Measurements from ENCODE around the gene TPPP.
"Not testable (repeated sequence)": the region's sequence is repeated elsewhere in the genome, so short reads cannot be mapped to it uniquely, and the experiment has no call there.

TPPP gene

DNA sequence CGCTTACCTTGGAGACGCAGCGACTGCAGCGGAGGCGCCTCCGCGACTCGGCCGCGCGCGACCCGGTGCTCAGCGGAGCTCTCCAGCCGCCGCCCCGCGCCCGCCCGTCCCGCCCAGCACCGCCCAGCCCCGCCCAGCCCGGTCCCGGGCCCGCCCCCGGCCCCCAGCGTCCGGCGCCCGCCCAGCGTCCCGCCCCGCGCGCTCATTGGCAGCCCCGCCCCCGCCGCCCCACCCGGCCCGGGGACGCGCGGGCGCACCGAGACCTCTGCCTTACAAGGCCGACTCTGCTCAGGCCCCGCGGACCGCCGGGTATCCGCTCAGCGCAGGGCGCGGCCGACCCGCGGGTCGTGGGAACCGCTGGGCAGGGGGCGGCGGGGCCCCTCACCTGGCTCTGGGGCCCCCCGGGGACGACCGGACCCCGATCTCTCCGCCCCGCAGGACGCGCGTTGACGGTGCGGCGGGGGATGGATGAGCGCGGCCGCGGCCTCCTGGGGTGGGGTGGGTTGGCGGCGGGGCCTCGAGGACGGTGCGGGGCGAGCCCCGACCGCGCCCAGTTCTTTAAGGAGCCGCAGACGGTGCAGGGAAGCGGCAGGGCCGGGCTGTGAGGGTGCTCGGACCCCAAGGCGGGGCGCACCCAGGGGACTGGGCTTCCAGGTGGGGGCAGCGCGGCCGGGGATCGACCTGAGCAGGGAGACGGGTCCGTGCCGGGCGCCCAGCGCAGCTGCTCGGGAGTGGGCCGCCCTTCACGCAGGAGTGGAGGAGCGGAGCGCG lies at the start of gene TPPP:
Gene TPPP, minus strand, starts transcription at position 82 of the 771 bp plus-strand sequence. CDS start 15,292 bp downstream, outside the sequence.
- not testable (repeated sequence) for H3K9ac ChIP-seq (ENCODE audit: low read length); H3K27ac ChIP-seq (ENCODE audit: low read depth, low read length)

GRCh38 chr5:742276-742675 lies 49.1 kb upstream of the TPPP start:
- H3K9ac ChIP-seq (ENCODE audit: low read length); H3K27me3 ChIP-seq (ENCODE audit: control insufficient read depth, insufficient read depth, low read length); H3K27ac ChIP-seq (ENCODE audit: low read depth, low read length); H3K4me3 ChIP-seq (ENCODE audit: low read depth, low read length); H3K36me3 ChIP-seq (ENCODE audit: control insufficient read depth, insufficient read depth, low read length); H3K9me3 ChIP-seq (ENCODE audit: control insufficient read depth, insufficient read depth, low read depth, low read length); H3K4me1 ChIP-seq (ENCODE audit: control insufficient read depth, insufficient read depth, low read length): not testable (repeated sequence)

More for the DNA sequence above, at the start of gene TPPP:
- H3K9me3 ChIP-seq (ENCODE audit: control insufficient read depth, insufficient read depth, low read depth, low read length); H3K4me1 ChIP-seq (ENCODE audit: control insufficient read depth, insufficient read depth, low read length); H3K36me3 ChIP-seq (ENCODE audit: control insufficient read depth, insufficient read depth, low read length): not testable (repeated sequence)
- peaks cover 25% of the 10 kb centered on the region for H3K27me3 ChIP-seq (ENCODE audit: control insufficient read depth, insufficient read depth, low read length)
- peak within 1 kb of the TSS; percentile 48 for H3K4me3 ChIP-seq (ENCODE audit: low read depth, low read length)

- not testable (repeated sequence) for H3K36me3 ChIP-seq (ENCODE audit: control insufficient read depth, insufficient read depth, low read length); H3K27ac ChIP-seq (ENCODE audit: low read depth, low read length); H3K4me1 ChIP-seq (ENCODE audit: control insufficient read depth, insufficient read depth, low read length); H3K27me3 ChIP-seq (ENCODE audit: control insufficient read depth, insufficient read depth, low read length); H3K9me3 ChIP-seq (ENCODE audit: control insufficient read depth, insufficient read depth, low read depth, low read length); H3K9ac ChIP-seq (ENCODE audit: low read length); H3K4me3 ChIP-seq (ENCODE audit: low read depth, low read length)
These were observed 41.0 kb upstream of the TPPP start for GRCh38 chr5:734145-734544.

- H3K36me3 ChIP-seq (ENCODE audit: control insufficient read depth, insufficient read depth, low read length); H3K27me3 ChIP-seq (ENCODE audit: control insufficient read depth, insufficient read depth, low read length); H3K4me1 ChIP-seq (ENCODE audit: control insufficient read depth, insufficient read depth, low read length); H3K4me3 ChIP-seq (ENCODE audit: low read depth, low read length); H3K9ac ChIP-seq (ENCODE audit: low read length); H3K9me3 ChIP-seq (ENCODE audit: control insufficient read depth, insufficient read depth, low read depth, low read length); H3K27ac ChIP-seq (ENCODE audit: low read depth, low read length): not testable (repeated sequence)
These were observed 39.8 kb upstream of the TPPP start for GRCh38 chr5:732754-733454.

GRCh38 chr5:729225-729624 lies 36.1 kb upstream of the TPPP start:
- H3K27ac ChIP-seq (ENCODE audit: low read depth, low read length); H3K9me3 ChIP-seq (ENCODE audit: control insufficient read depth, insufficient read depth, low read depth, low read length); H3K27me3 ChIP-seq (ENCODE audit: control insufficient read depth, insufficient read depth, low read length); H3K4me3 ChIP-seq (ENCODE audit: low read depth, low read length); H3K4me1 ChIP-seq (ENCODE audit: control insufficient read depth, insufficient read depth, low read length); H3K9ac ChIP-seq (ENCODE audit: low read length); H3K36me3 ChIP-seq (ENCODE audit: control insufficient read depth, insufficient read depth, low read length): not testable (repeated sequence)

GRCh38 chr5:727087-727486 lies 33.9 kb upstream of the TPPP start:
- H3K9me3 ChIP-seq (ENCODE audit: control insufficient read depth, insufficient read depth, low read depth, low read length); H3K9ac ChIP-seq (ENCODE audit: low read length); H3K4me1 ChIP-seq (ENCODE audit: control insufficient read depth, insufficient read depth, low read length); H3K27ac ChIP-seq (ENCODE audit: low read depth, low read length); H3K27me3 ChIP-seq (ENCODE audit: control insufficient read depth, insufficient read depth, low read length); H3K4me3 ChIP-seq (ENCODE audit: low read depth, low read length); H3K36me3 ChIP-seq (ENCODE audit: control insufficient read depth, insufficient read depth, low read length): not testable (repeated sequence)

- not testable (repeated sequence) for H3K9ac ChIP-seq (ENCODE audit: low read length); H3K27me3 ChIP-seq (ENCODE audit: control insufficient read depth, insufficient read depth, low read length); H3K4me1 ChIP-seq (ENCODE audit: control insufficient read depth, insufficient read depth, low read length); H3K27ac ChIP-seq (ENCODE audit: low read depth, low read length); H3K36me3 ChIP-seq (ENCODE audit: control insufficient read depth, insufficient read depth, low read length); H3K9me3 ChIP-seq (ENCODE audit: control insufficient read depth, insufficient read depth, low read depth, low read length); H3K4me3 ChIP-seq (ENCODE audit: low read depth, low read length)
These were observed 30.7 kb upstream of the TPPP start for GRCh38 chr5:723865-724264.

DNA sequence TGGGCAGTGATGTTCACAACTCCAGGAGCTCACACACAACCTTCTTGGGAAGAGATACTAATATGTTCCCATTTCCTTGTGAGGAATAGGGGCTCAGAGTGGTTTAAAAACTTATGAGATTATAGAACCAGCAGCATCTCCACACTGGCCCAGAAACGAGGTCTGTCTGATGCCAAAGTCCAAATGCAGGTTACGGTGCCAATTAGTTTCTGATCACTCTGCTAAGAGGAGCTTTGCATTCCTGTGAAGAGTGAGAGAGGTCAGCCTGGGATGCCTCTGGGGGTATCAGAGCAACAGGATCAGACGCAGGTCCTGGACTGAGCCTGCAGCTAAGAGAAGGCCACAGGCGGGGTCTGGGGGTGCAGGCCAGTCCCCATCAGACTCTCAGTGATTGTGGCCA lies 30.2 kb upstream of the TPPP start:
- H3K9ac ChIP-seq (ENCODE audit: low read length): not testable (repeated sequence)

DNA sequence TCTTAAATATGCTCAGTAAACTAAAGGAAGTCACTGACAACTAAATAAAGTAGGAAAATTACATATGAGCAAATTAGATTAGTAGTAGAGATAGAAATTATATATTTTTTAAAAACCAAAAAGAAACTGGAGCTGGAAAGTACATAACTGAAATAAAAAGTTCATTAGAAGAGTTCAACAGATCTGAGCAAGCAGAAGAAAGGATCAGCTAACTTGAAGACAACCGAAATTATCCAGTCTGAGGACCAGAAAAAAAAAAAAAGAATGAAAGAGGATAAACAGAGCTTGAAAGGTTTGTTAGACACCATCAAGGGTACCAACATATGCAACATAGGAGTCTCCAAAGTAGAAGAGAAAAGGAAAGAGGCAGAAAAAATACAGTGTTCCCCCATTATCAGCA lies 26.2 kb upstream of the TPPP start:
- not testable (repeated sequence) for H3K4me1 ChIP-seq (ENCODE audit: control insufficient read depth, insufficient read depth, low read length); H3K27me3 ChIP-seq (ENCODE audit: control insufficient read depth, insufficient read depth, low read length); H3K9me3 ChIP-seq (ENCODE audit: control insufficient read depth, insufficient read depth, low read depth, low read length); H3K27ac ChIP-seq (ENCODE audit: low read depth, low read length); H3K36me3 ChIP-seq (ENCODE audit: control insufficient read depth, insufficient read depth, low read length); H3K4me3 ChIP-seq (ENCODE audit: low read depth, low read length); H3K9ac ChIP-seq (ENCODE audit: low read length)

More for the DNA sequence above, 30.2 kb upstream of the TPPP start:
- H3K36me3 ChIP-seq (ENCODE audit: control insufficient read depth, insufficient read depth, low read length); H3K27ac ChIP-seq (ENCODE audit: low read depth, low read length); H3K4me1 ChIP-seq (ENCODE audit: control insufficient read depth, insufficient read depth, low read length); H3K4me3 ChIP-seq (ENCODE audit: low read depth, low read length); H3K9me3 ChIP-seq (ENCODE audit: control insufficient read depth, insufficient read depth, low read depth, low read length); H3K27me3 ChIP-seq (ENCODE audit: control insufficient read depth, insufficient read depth, low read length): not testable (repeated sequence)

GRCh38 chr5:717143-717542 lies 24.0 kb upstream of the TPPP start:
- Histone ChIP-seq H3K4me3 (ENCODE audit: low read depth, low read length) (no peak overlapping the region), H3K36me3 (ENCODE audit: control insufficient read depth, insufficient read depth, low read length) (no peaks in the 10 kb centered on the region), H3K4me1 (ENCODE audit: control insufficient read depth, insufficient read depth, low read length) (no peaks in the 10 kb centered on the region), H3K9ac (ENCODE audit: low read length) (no peak overlapping the region), H3K27ac (ENCODE audit: low read depth, low read length) (no peak overlapping the region), H3K9me3 (ENCODE audit: control insufficient read depth, insufficient read depth, low read depth, low read length) (peaks cover 6% of the 10 kb centered on the region; the same call in 1 of the 2 replicates), H3K27me3 (ENCODE audit: control insufficient read depth, insufficient read depth, low read length) (no peaks in the 10 kb centered on the region)

GRCh38 chr5:716740-717139 lies 23.6 kb upstream of the TPPP start:
- H3K36me3 ChIP-seq (ENCODE audit: control insufficient read depth, insufficient read depth, low read length); H3K9me3 ChIP-seq (ENCODE audit: control insufficient read depth, insufficient read depth, low read depth, low read length); H3K9ac ChIP-seq (ENCODE audit: low read length); H3K4me3 ChIP-seq (ENCODE audit: low read depth, low read length); H3K4me1 ChIP-seq (ENCODE audit: control insufficient read depth, insufficient read depth, low read length); H3K27me3 ChIP-seq (ENCODE audit: control insufficient read depth, insufficient read depth, low read length); H3K27ac ChIP-seq (ENCODE audit: low read depth, low read length): not testable (repeated sequence)

Data from HUES6 (cell line).